GM13977 (cell line): ENCODE measurements around the gene CCDC85A.

Experiments
- DNase-seq: peaks from one replicate; pipeline ENCODE4 v3.0.0; 2012; ENCODE audit warnings: low spot score
- CTCF ChIP-seq: IDR thresholded peaks from 2 replicates; pipeline ENCODE4 v1.5.1; 2012; ENCODE audit warnings: mild to moderate bottlenecking, control low read depth; ENCODE audit not compliant: insufficient read depth; ENCODE audit errors: extremely low read depth, missing control alignments
- in situ Hi-C: fragments of 300-500 bp; cut with MboI; formaldehyde crosslinking; loops from one replicate; pipeline ENCODE4 v1.12.0; 2022; ENCODE audit warnings: low sequenced_read_pairs, low pct_unique_long_range_greater_than_20kb, mixed read lengths, inconsistent platforms; ENCODE audit not compliant: unreplicated experiment

CCDC85A gene

GRCh38 chr2:56215911-56216310, 32.1 kb downstream of the CCDC85A start:
- TF ChIP-seq CTCF: no peak
- in situ Hi-C loops: no loop called here

GRCh38 chr2:56217106-56217505, 33.3 kb downstream of the CCDC85A start:
- no peak for TF ChIP-seq CTCF
- no peak for DNase-seq
- in situ Hi-C loops: no loop called here

More at GRCh38 chr2:56215911-56216310, 32.1 kb downstream of the CCDC85A start:
- DNase-seq: no peak

GRCh38 chr2:56222481-56222880, 38.7 kb downstream of the CCDC85A start:
- DNase-seq: no peak
- no peak for TF ChIP-seq CTCF
- in situ Hi-C loops: no loop called here

GRCh38 chr2:56224316-56224715, 40.5 kb downstream of the CCDC85A start:
- in situ Hi-C loops: no loop called here
- no peak for DNase-seq
- TF ChIP-seq CTCF: no peak

GRCh38 chr2:56227811-56228210, 44.0 kb downstream of the CCDC85A start:
- in situ Hi-C loops: no loop called here
- TF ChIP-seq CTCF: no peak

GRCh38 chr2:56229397-56230060, 45.7 kb downstream of the CCDC85A start:
- no peak for TF ChIP-seq CTCF
- no peak for DNase-seq
- in situ Hi-C loops: no loop called here

More at GRCh38 chr2:56227811-56228210, 44.0 kb downstream of the CCDC85A start:
- DNase-seq: no peak
